ENCODE measurements around the gene LSM10.

DNA sequence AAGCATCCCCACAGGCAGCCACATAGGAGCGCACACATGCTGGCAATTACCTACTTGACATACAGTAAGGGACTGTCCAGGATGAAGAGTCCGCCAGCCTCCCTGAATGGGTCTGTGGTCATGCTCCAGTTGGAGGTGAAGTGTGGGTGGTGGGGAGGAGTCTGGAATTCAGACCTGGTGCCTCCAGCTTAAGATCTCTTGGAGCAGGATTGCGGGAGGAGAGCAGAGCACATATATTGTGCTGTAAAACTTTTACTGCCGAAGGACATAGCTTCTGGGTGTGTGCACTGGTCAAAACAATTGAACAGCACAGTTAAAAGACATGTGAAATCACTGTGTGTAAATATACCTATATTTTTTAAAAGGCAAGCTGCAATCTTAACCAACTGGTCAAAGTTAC is 29.9 kb downstream of the LSM10 start:
- TF ChIP-seq, protein P1, sequence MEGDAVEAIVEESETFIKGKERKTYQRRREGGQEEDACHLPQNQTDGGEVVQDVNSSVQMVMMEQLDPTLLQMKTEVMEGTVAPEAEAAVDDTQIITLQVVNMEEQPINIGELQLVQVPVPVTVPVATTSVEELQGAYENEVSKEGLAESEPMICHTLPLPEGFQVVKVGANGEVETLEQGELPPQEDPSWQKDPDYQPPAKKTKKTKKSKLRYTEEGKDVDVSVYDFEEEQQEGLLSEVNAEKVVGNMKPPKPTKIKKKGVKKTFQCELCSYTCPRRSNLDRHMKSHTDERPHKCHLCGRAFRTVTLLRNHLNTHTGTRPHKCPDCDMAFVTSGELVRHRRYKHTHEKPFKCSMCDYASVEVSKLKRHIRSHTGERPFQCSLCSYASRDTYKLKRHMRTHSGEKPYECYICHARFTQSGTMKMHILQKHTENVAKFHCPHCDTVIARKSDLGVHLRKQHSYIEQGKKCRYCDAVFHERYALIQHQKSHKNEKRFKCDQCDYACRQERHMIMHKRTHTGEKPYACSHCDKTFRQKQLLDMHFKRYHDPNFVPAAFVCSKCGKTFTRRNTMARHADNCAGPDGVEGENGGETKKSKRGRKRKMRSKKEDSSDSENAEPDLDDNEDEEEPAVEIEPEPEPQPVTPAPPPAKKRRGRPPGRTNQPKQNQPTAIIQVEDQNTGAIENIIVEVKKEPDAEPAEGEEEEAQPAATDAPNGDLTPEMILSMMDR (IDR thresholded peaks at IDR 0.05): no peak
- TF ChIP-seq POLR2A (IDR thresholded peaks at IDR 0.05): no peak

All from lower leg skin (tissue), 3 donors.